B cell (primary cell): Measurements from ENCODE around the gene OR1J2. TPM values are rescaled to one million over a fixed set of nuclear protein-coding genes. Genes with fewer than 3 reads are reported as not detected.
"Not testable (repeated sequence)": the region's sequence is repeated elsewhere in the genome, so short reads cannot be mapped to it uniquely, and the experiment has no call there.

Experiments used
- ATAC-seq: fragments of 200-7000 bp; cut with Tn5 transposase; one replicate; pipeline ENCODE4 v1.10.0; 2021; ENCODE audit warnings: low read depth, mild to moderate bottlenecking, moderate number of reproducible peaks, moderate library complexity
- CTCF ChIA-PET: fragments of 350-600 bp; sonication (Branson Sonifier 250); formaldehyde crosslinking; loops from one replicate; lab custom pipeline; 2021; ENCODE audit warnings: antibody characterized with exemption, inconsistent platforms; lab: Charles Lee
- POLR2A ChIA-PET: fragments of 350-600 bp; sonication (Branson Sonifier 250); formaldehyde crosslinking; loops from one replicate; lab custom pipeline; 2021; ENCODE audit warnings: antibody characterized with exemption; lab: Charles Lee
- DNase-seq: peaks from one replicate; pipeline ENCODE4 v3.0.0; 2013
- H2AFZ ChIP-seq: 2 replicates; pipeline ENCODE4 v1.6.1; 2012; ENCODE audit warnings: mild to moderate bottlenecking, low read depth, low read length; ENCODE audit not compliant: insufficient read depth, poor library complexity, severe bottlenecking
- H3K27ac ChIP-seq, 2 donors: 1 replicate in 1 of 2; 2 replicates in 1 of 2; pipeline ENCODE4 v1.5.1; 2012 to 2013; ENCODE audit warnings: low read length in 2 of 2, mild to moderate bottlenecking in 2 of 2, moderate library complexity in 1 of 2
- H3K27me3 ChIP-seq, 4 experiments: fragments of 200-600 bp in 1 of 4; sonication (generic) in 1 of 4; replicated peaks in 1 of 4; 1 replicate in 2 of 4; 2 replicates in 2 of 4; pipeline versions ENCODE4 v1.6.1 to v1.7.0; 2013 to 2016; ENCODE audit warnings: low read length in 3 of 4, mild to moderate bottlenecking in 2 of 4, mixed read lengths in 1 of 4, moderate library complexity in 1 of 4; ENCODE audit not compliant: insufficient read depth in 4 of 4, control insufficient read depth in 3 of 4; ENCODE audit errors: control extremely low read depth in 1 of 4
- H3K36me3 ChIP-seq, 2 experiments: replicated peaks in 1 of 2; 1 replicate in 1 of 2; 2 replicates in 1 of 2; pipeline versions ENCODE4 v1.6.1 to v1.7.1; 2013; ENCODE audit warnings: low read length in 1 of 2; ENCODE audit not compliant: insufficient read depth in 2 of 2, control insufficient read depth in 1 of 2; ENCODE audit errors: control extremely low read depth in 1 of 2, extremely low read depth in 1 of 2
- H3K4me1 ChIP-seq, 2 donors: fragments of 200-600 bp in 1 of 2; sonication (generic) in 1 of 2; 1 replicate in 1 of 2; 2 replicates in 1 of 2; pipeline versions ENCODE4 v1.5.1 to v1.6.1; 2013 to 2017; ENCODE audit warnings: low read length in 2 of 2; ENCODE audit not compliant: control insufficient read depth in 2 of 2, insufficient read depth in 2 of 2
- H3K4me2 ChIP-seq: replicated peaks from 2 replicates; pipeline ENCODE3; 2012; ENCODE audit warnings: mild to moderate bottlenecking, low read depth, low read length; ENCODE audit not compliant: poor library complexity, severe bottlenecking
- H3K4me3 ChIP-seq, 5 experiments: fragments of 200-600 bp in 1 of 5; sonication (generic) in 1 of 5; 1 replicate in 3 of 5; 2 replicates in 2 of 5; pipeline versions ENCODE4 v1.5.1 to v1.7.0; 2011 to 2016; ENCODE audit warnings: low read length in 4 of 5, mild to moderate bottlenecking in 4 of 5, low read depth in 2 of 5, control low read depth in 1 of 5, moderate library complexity in 1 of 5; ENCODE audit not compliant: insufficient read depth in 1 of 5; ENCODE audit errors: control extremely low read depth in 1 of 5, extremely low read depth in 1 of 5
- H3K79me2 ChIP-seq: fragments of 200-600 bp; sonication (generic); one replicate; pipeline ENCODE4 v1.6.0; 2016; ENCODE audit warnings: low read length; ENCODE audit not compliant: control insufficient read depth, insufficient read depth
- H3K9ac ChIP-seq: fragments of 200-600 bp; sonication (generic); 2 replicates; pipeline ENCODE4 v1.6.1; 2017; ENCODE audit warnings: mild to moderate bottlenecking, low read length, moderate library complexity
- H3K9me3 ChIP-seq, 3 donors: one replicate each; pipeline versions ENCODE4 v1.6.1 to v1.7.1; 2013; ENCODE audit warnings: low read length in 2 of 3; ENCODE audit not compliant: control insufficient read depth in 2 of 3, insufficient read depth in 1 of 3; ENCODE audit errors: control extremely low read depth in 1 of 3
- H4K20me1 ChIP-seq: 2 replicates; pipeline ENCODE4 v1.6.0; 2012; ENCODE audit warnings: mild to moderate bottlenecking, low read length; ENCODE audit not compliant: insufficient read depth, control insufficient read depth, poor library complexity, severe bottlenecking
- H3K27ac Mint-ChIP-seq: one replicate; pipeline ENCODE4 v1.8.0; 2021; ENCODE audit warnings: mixed read lengths
- H3K27me3 Mint-ChIP-seq: one replicate; pipeline ENCODE4 v1.8.0; 2021; ENCODE audit warnings: mixed read lengths
- H3K4me1 Mint-ChIP-seq: one replicate; pipeline ENCODE4 v1.8.0; 2021; ENCODE audit warnings: mixed read lengths
- H3K4me3 Mint-ChIP-seq: one replicate; pipeline ENCODE4 v1.8.0; 2021; ENCODE audit warnings: mixed read lengths
- H3K9me3 Mint-ChIP-seq: one replicate; pipeline ENCODE4 v1.8.0; 2022; ENCODE audit warnings: mixed read lengths; ENCODE audit not compliant: insufficient read depth
- CTCF ChIP-seq: fragments of 200-600 bp; IDR thresholded peaks from one replicate; pipeline ENCODE4 v1.8.0; 2022; ENCODE audit warnings: antibody characterized with exemption, mild to moderate bottlenecking
- EZH2 ChIP-seq: IDR thresholded peaks from 2 replicates; pipeline ENCODE4 v1.6.1; 2012; ENCODE audit warnings: borderline replicate concordance, low read depth, mild to moderate bottlenecking, moderate library complexity, low read length; ENCODE audit not compliant: insufficient read depth, poor library complexity, severe bottlenecking
- WGBS: methylation state at CpG from one replicate; pipeline ENCODE4 v1.1.5; 2013; ENCODE audit warnings: missing lambda C conversion rate; ENCODE audit not compliant: insufficient coverage; 5-methylcytosine and 5-hydroxymethylcytosine counted together
- intact Hi-C: fragments of 100-400 bp; cut with micrococcal nuclease; formaldehyde crosslinking; loops from one replicate; pipeline ENCODE4 v1.10.0; 2022
- polyA plus RNA-seq: library from polyadenylated mRNA; depleted of rRNA; stranded (reverse); fragments of >200 nt; gene quantifications from 2 replicates; pipeline ENCODE4 v1.2.3, GENCODE V29; 2012
- total RNA-seq, 2 donors: library from RNA; stranded (reverse); fragments of 120-200 nt in 1 of 2; gene quantifications; 1 replicate in 1 of 2; 2 replicates in 1 of 2; pipeline versions ENCODE4 v1.2.3 to v1.2.4, GENCODE V29; 2013 to 2022

The OR1J2 gene
- total and polyA plus RNA-seq, 2 donors (not counting 1 experiment from before 2014, with no cell fraction given), result not detected

GRCh38 chr9:122536134-122536533, 25.5 kb downstream of the OR1J2 start:
- Histone ChIP-seq H3K4me3 (no peak overlapping the region), H4K20me1 (no peaks in the 10 kb centered on the region), H3K4me2 (no peak overlapping the region), H2AFZ (no peak overlapping the region), H3K36me3 (no peaks in the 10 kb centered on the region), H3K27ac (no peak overlapping the region), H3K27me3 (no peaks in the 10 kb centered on the region), H3K79me2 (no peaks in the 10 kb centered on the region), H3K9me3 (no peaks in the 10 kb centered on the region), H3K9ac (no peak overlapping the region), H3K4me1 (no peaks in the 10 kb centered on the region)
- Mint-ChIP-seq H3K27me3 (no peaks in the 10 kb centered on the region), H3K27ac (no peak overlapping the region), H3K4me1 (no peaks in the 10 kb centered on the region), H3K4me3 (no peak overlapping the region), H3K9me3 (peaks cover 2% of the 10 kb centered on the region)
- ChIA-PET POLR2A (no interaction called here), CTCF (no interaction called here)
- intact Hi-C loops, result no loop called here
- WGBS, result 100% methylated on average over 1 of the region's 1 CpG
- ATAC-seq, result no peak
- TF ChIP-seq CTCF (no peak), EZH2 (no peak)
- no peak for DNase-seq

GRCh38 chr9:122537066-122537465, 26.5 kb downstream of the OR1J2 start:
- H4K20me1 ChIP-seq, H3K4me1 ChIP-seq, H3K4me1 Mint-ChIP-seq, DNase-seq, H3K36me3 ChIP-seq, H3K9ac ChIP-seq, intact Hi-C loops, H3K4me2 ChIP-seq, H3K27ac Mint-ChIP-seq, H3K27me3 ChIP-seq, H3K27me3 Mint-ChIP-seq, ATAC-seq, H3K79me2 ChIP-seq, H3K9me3 ChIP-seq, H3K27ac ChIP-seq, H2AFZ ChIP-seq, H3K9me3 Mint-ChIP-seq, H3K4me3 ChIP-seq, CTCF ChIA-PET, H3K4me3 Mint-ChIP-seq, POLR2A ChIA-PET: not testable (repeated sequence)
- WGBS, result 100% methylated on average over 3 of the region's 7 CpGs
